ENCODE measurements around the gene RFTN1. TPM values are rescaled to one million over a fixed set of nuclear protein-coding genes. Genes with fewer than 3 reads are reported as not detected.

RFTN1 gene
- total and polyA plus RNA-seq, 2 donors from 2014 or later: 15.3 to 34.1 TPM

DNA sequence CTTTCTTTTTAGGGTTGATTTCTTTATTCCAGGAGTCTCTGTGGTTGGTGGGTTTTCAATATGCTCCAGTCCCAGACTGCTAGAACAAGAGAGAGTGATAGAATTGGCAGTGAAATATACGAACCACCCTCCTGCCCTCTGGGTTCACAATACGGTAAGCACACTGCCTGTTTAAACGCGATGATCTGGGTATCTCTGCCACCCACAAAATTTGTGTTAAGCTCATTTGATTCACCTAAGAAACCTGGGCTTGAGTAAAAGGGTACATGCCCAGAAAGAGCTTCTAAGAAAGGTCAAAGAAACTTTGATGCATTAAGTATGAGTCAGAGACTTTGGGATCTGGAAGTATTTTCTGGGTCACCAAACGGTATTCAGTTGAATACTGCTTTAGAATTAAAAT, 218.7 kb downstream of the RFTN1 start:
- Histone ChIP-seq H3K4me1 (ENCODE audit: control insufficient read depth in 2 of 3, insufficient read depth in 2 of 3, low read depth in 1 of 3, low read length in 3 of 3) (no peaks in the 10 kb centered on the region), H3K27ac (ENCODE audit: low read depth in 2 of 2, low read length in 2 of 2) (no peak overlapping the region), H3K9ac (ENCODE audit: low read length in 3 of 3) (no peak overlapping the region), H3K4me3 (ENCODE audit: low read length in 3 of 3) (no peak overlapping the region), H3K9me3 (ENCODE audit: control insufficient read depth in 2 of 3, insufficient read depth in 1 of 3, low read length in 3 of 3) (peaks cover 0 to 4% (median 0%) of the 10 kb centered on the region in 3 donors), H3K27me3 (ENCODE audit: control insufficient read depth, insufficient read depth, low read length) (no peaks in the 10 kb centered on the region), H3K36me3 (ENCODE audit: control insufficient read depth in 2 of 3, insufficient read depth in 3 of 3, low read length in 3 of 3) (peaks cover 0 to 21% (median 7%) of the 10 kb centered on the region in 3 donors)
- DNase-seq (no peak), FAIRE-seq (no peak)
- intact Hi-C loops (cut with DNase I): no loop called here
- TF ChIP-seq, protein P1, sequence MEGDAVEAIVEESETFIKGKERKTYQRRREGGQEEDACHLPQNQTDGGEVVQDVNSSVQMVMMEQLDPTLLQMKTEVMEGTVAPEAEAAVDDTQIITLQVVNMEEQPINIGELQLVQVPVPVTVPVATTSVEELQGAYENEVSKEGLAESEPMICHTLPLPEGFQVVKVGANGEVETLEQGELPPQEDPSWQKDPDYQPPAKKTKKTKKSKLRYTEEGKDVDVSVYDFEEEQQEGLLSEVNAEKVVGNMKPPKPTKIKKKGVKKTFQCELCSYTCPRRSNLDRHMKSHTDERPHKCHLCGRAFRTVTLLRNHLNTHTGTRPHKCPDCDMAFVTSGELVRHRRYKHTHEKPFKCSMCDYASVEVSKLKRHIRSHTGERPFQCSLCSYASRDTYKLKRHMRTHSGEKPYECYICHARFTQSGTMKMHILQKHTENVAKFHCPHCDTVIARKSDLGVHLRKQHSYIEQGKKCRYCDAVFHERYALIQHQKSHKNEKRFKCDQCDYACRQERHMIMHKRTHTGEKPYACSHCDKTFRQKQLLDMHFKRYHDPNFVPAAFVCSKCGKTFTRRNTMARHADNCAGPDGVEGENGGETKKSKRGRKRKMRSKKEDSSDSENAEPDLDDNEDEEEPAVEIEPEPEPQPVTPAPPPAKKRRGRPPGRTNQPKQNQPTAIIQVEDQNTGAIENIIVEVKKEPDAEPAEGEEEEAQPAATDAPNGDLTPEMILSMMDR (IDR thresholded peaks at IDR 0.05; ENCODE audit: borderline replicate concordance, extremely low read depth, insufficient read depth): no peak

DNA sequence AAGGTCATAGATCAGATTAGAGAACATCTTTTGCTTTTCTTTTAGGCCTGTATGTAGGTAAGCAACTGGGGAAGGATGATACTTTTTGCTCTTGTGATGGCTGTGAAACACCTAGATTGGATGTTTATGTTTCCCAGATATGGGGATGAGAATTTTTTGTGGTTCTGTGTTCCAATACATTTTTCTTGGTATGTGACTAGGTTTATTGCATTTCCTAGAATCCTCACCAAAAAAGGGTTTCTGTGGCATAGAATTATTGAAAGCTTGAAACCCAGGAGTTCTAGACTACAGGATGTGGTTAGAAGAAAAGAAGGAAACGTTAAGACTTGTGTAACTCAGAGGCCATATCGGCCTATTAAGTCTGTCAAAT, 222.7 kb downstream of the RFTN1 start:
- no peaks in the 10 kb centered on the region for H3K27me3 ChIP-seq (ENCODE audit: control insufficient read depth, insufficient read depth, low read length)
- FAIRE-seq (no peak), DNase-seq (no peak)
- no peaks in the 10 kb centered on the region for H3K9me3 ChIP-seq (ENCODE audit: control insufficient read depth in 2 of 3, insufficient read depth in 1 of 3, low read length in 3 of 3)
- no peak overlapping the region for H3K9ac ChIP-seq (ENCODE audit: low read length in 3 of 3)
- H3K4me1 ChIP-seq (ENCODE audit: control insufficient read depth in 2 of 3, insufficient read depth in 2 of 3, low read depth in 1 of 3, low read length in 3 of 3): no peaks in the 10 kb centered on the region
- no peak overlapping the region for H3K27ac ChIP-seq (ENCODE audit: low read depth in 2 of 2, low read length in 2 of 2)
- TF ChIP-seq, protein P1 (IDR thresholded peaks at IDR 0.05; ENCODE audit: borderline replicate concordance, extremely low read depth, insufficient read depth): no peak
- intact Hi-C loops (cut with DNase I): no loop called here
- peaks cover 0 to 14% (median 3%) of the 10 kb centered on the region in 3 donors for H3K36me3 ChIP-seq (ENCODE audit: control insufficient read depth in 2 of 3, insufficient read depth in 3 of 3, low read length in 3 of 3)
- no peak overlapping the region for H3K4me3 ChIP-seq (ENCODE audit: low read length in 3 of 3)

DNA sequence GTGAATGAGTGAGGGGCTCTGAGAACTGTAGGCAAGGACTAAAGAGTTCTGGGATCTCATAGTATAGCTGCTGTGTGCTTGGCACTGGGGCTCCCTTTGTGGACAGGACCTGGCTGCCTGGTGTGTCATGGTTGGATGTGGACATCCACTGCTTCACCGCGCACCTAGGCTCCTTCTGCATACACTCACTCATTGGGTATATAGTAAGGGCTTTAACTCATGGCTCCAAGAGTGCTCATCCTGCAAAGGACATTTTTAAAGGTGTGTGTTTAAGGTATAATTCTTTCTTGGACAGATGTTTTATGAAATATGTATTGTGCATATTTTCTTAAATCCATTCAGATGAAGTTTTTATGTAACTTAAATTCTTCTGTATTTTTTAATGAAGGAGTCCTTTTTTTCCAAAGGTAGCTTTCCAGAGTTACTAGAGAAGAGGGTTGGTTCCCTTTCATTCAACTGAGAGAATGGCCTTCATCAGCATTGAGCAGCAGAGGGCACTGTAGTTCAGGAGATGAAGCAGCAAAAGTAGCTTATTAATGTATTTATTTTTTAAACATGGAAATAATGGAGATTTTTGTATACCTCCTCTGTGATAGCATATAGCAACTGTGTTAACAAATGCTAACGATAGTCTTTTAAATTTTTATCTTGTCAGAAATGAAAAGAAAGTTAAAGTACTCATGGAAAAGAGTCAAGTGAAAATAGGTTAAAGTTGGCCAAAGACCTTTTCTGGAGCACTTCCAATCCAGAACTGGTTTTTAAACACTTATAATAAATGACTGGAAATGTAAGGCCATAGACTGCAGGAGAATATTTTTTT, 223.3 kb downstream of the RFTN1 start:
- no peak overlapping the region for H3K4me3 ChIP-seq (ENCODE audit: low read length in 3 of 3)
- H3K9ac ChIP-seq (ENCODE audit: low read length in 3 of 3): no peak overlapping the region
- intact Hi-C loops (cut with DNase I): no loop called here
- H3K4me1 ChIP-seq (ENCODE audit: control insufficient read depth in 2 of 3, insufficient read depth in 2 of 3, low read depth in 1 of 3, low read length in 3 of 3): no peaks in the 10 kb centered on the region
- peaks cover 0 to 8% (median 3%) of the 10 kb centered on the region in 3 donors for H3K36me3 ChIP-seq (ENCODE audit: control insufficient read depth in 2 of 3, insufficient read depth in 3 of 3, low read length in 3 of 3)
- H3K27me3 ChIP-seq (ENCODE audit: control insufficient read depth, insufficient read depth, low read length): no peaks in the 10 kb centered on the region
- H3K27ac ChIP-seq (ENCODE audit: low read depth in 2 of 2, low read length in 2 of 2): no peak overlapping the region
- TF ChIP-seq, protein P1 (IDR thresholded peaks at IDR 0.05; ENCODE audit: borderline replicate concordance, extremely low read depth, insufficient read depth): peak; percentile 80
- FAIRE-seq: peak; percentile 80
- DNase-seq: peak in 3 of 5 donors; percentile 31 to 77 (median 64)
- no peaks in the 10 kb centered on the region for H3K9me3 ChIP-seq (ENCODE audit: control insufficient read depth in 2 of 3, insufficient read depth in 1 of 3, low read length in 3 of 3)
